BE2C (cell line): Measurements from ENCODE around the gene TCEA2.
"Not testable (repeated sequence)": the region's sequence is repeated elsewhere in the genome, so short reads cannot be mapped to it uniquely, and the experiment has no call there.

Experiments
- DNase-seq: peaks from one replicate; pipeline ENCODE4 v3.0.0-alpha.2; 2020
- H3K27me3 ChIP-seq: fragments of 250-450 bp; sonication (Bioruptor Pico); 2 replicates; pipeline ENCODE4 v1.5.1; 2020; ENCODE audit warnings: mild to moderate bottlenecking
- H3K36me3 ChIP-seq: fragments of 250-450 bp; sonication (Bioruptor Pico); 2 replicates; pipeline ENCODE4 v1.5.1; 2020; ENCODE audit warnings: mild to moderate bottlenecking
- H3K4me1 ChIP-seq: fragments of 250-450 bp; sonication (Bioruptor Pico); 2 replicates; pipeline ENCODE4 v1.5.1; 2020
- H3K4me3 ChIP-seq: 2 replicates; pipeline ENCODE4 v1.5.1; 2011; ENCODE audit warnings: low read depth, low read length
- H3K9me3 ChIP-seq: fragments of 250-450 bp; sonication (Bioruptor Pico); 2 replicates; pipeline ENCODE4 v1.5.1; 2020
- CTCF ChIP-seq: IDR thresholded peaks from 2 replicates; pipeline ENCODE4 v1.5.1; 2012; ENCODE audit warnings: mild to moderate bottlenecking, low read depth, low read length

TCEA2 gene

GRCh38 chr20:64084685-64085152 is 21.7 kb downstream of the TCEA2 start:
- Histone ChIP-seq H3K36me3 (no peaks in the 10 kb centered on the region), H3K9me3 (no peaks in the 10 kb centered on the region), H3K4me3 (no peak overlapping the region), H3K4me1 (peaks cover 9% of the 10 kb centered on the region), H3K27me3 (no peaks in the 10 kb centered on the region)
- no peak for DNase-seq
- no peak for TF ChIP-seq CTCF

GRCh38 chr20:64086801-64087200 is 23.8 kb downstream of the TCEA2 start:
- H3K4me1 ChIP-seq = peaks cover 14% of the 10 kb centered on the region
- DNase-seq = no peak
- H3K9me3 ChIP-seq = no peaks in the 10 kb centered on the region
- H3K36me3 ChIP-seq = no peaks in the 10 kb centered on the region
- no peaks in the 10 kb centered on the region; the same call in 1 of the 2 replicates for H3K27me3 ChIP-seq
- H3K4me3 ChIP-seq = no peak overlapping the region
- no peak for TF ChIP-seq CTCF

GRCh38 chr20:64087226-64087825 is 24.3 kb downstream of the TCEA2 start:
- H3K4me3 ChIP-seq, DNase-seq, H3K27me3 ChIP-seq, H3K9me3 ChIP-seq, H3K36me3 ChIP-seq: not testable (repeated sequence)
- H3K4me1 ChIP-seq = peaks cover 12% of the 10 kb centered on the region

GRCh38 chr20:64088586-64088985 is 25.6 kb downstream of the TCEA2 start:
- H3K36me3 ChIP-seq, DNase-seq, H3K9me3 ChIP-seq, H3K4me3 ChIP-seq, H3K27me3 ChIP-seq: not testable (repeated sequence)
- H3K4me1 ChIP-seq = peaks cover 15% of the 10 kb centered on the region

GRCh38 chr20:64090165-64090564 is 27.2 kb downstream of the TCEA2 start:
- Histone ChIP-seq H3K4me1 (peaks cover 15% of the 10 kb centered on the region), H3K36me3 (no peaks in the 10 kb centered on the region), H3K27me3 (no peaks in the 10 kb centered on the region; the same call in 1 of the 2 replicates), H3K9me3 (no peaks in the 10 kb centered on the region), H3K4me3 (no peak overlapping the region)
- peak; percentile 61 for DNase-seq
- TF ChIP-seq CTCF = no peak

GRCh38 chr20:64091340-64091739 is 28.3 kb downstream of the TCEA2 start:
- Histone ChIP-seq H3K36me3 (no peaks in the 10 kb centered on the region), H3K9me3 (no peaks in the 10 kb centered on the region), H3K4me3 (no peak overlapping the region), H3K27me3 (no peaks in the 10 kb centered on the region; the same call in 1 of the 2 replicates), H3K4me1 (peaks cover 15% of the 10 kb centered on the region)
- no peak for DNase-seq
- no peak for TF ChIP-seq CTCF

- H3K4me3 ChIP-seq = peak overlapping the region; percentile 55
- DNase-seq = peak; percentile 59
- no peak for TF ChIP-seq CTCF
- no peaks in the 10 kb centered on the region; the same call in 1 of the 2 replicates for H3K27me3 ChIP-seq
- no peaks in the 10 kb centered on the region for H3K36me3 ChIP-seq
- H3K4me1 ChIP-seq = peaks cover 15% of the 10 kb centered on the region
- H3K9me3 ChIP-seq = no peaks in the 10 kb centered on the region
These were observed 28.8 kb downstream of the TCEA2 start for GRCh38 chr20:64091770-64092169.
